CD14-positive monocyte (primary cell): ENCODE results near the gene NR4A1. TPM values are rescaled to one million over a fixed set of nuclear protein-coding genes. Genes with fewer than 3 reads are reported as not detected.

ENCODE experiments used
- DNase-seq, 3 donors: peaks; one replicate each; pipeline ENCODE4 v3.0.0-alpha.2; 2011 to 2022
- H2AFZ ChIP-seq: 2 replicates; pipeline ENCODE4 v1.6.0; 2012; ENCODE audit warnings: mild to moderate bottlenecking, low read depth, low read length, inconsistent platforms; ENCODE audit not compliant: insufficient read depth, poor library complexity, severe bottlenecking
- H3K27ac ChIP-seq, 2 donors: 1 replicate in 1 of 2; 2 replicates in 1 of 2; pipeline ENCODE4 v1.5.1; 2012 to 2013; ENCODE audit warnings: low read length in 2 of 2, control low read depth in 1 of 2, inconsistent platforms in 1 of 2, low read depth in 1 of 2, mild to moderate bottlenecking in 1 of 2
- H3K27me3 ChIP-seq, 2 donors: one replicate each; pipeline versions ENCODE4 v1.6.0 to v1.6.1; 2011 to 2013; ENCODE audit warnings: low read length in 2 of 2; ENCODE audit not compliant: control insufficient read depth in 2 of 2, insufficient read depth in 2 of 2
- H3K36me3 ChIP-seq, 2 donors: replicated peaks in 1 of 2; 1 replicate in 1 of 2; 2 replicates in 1 of 2; pipeline versions ENCODE4 v1.5.1 to v1.6.1; 2012 to 2013; ENCODE audit warnings: low read length in 2 of 2, control low read depth in 1 of 2, inconsistent platforms in 1 of 2, mild to moderate bottlenecking in 1 of 2; ENCODE audit not compliant: insufficient read depth in 2 of 2, control insufficient read depth in 1 of 2
- H3K4me1 ChIP-seq, 2 donors: 1 replicate in 1 of 2; 2 replicates in 1 of 2; pipeline versions ENCODE4 v1.5.1 to v1.6.1; 2012 to 2013; ENCODE audit warnings: low read length in 2 of 2, control low read depth in 1 of 2, inconsistent platforms in 1 of 2, mild to moderate bottlenecking in 1 of 2, moderate library complexity in 1 of 2; ENCODE audit not compliant: insufficient read depth in 2 of 2, control insufficient read depth in 1 of 2
- H3K4me2 ChIP-seq: replicated peaks from 2 replicates; pipeline ENCODE3; 2012; ENCODE audit warnings: low read length, moderate library complexity, mild to moderate bottlenecking; ENCODE audit not compliant: poor library complexity, severe bottlenecking; ENCODE audit errors: extremely low read depth
- H3K4me3 ChIP-seq, 3 experiments: fragments of 200-600 bp in 1 of 3; sonication (generic) in 1 of 3; replicated peaks in 1 of 3; 1 replicate in 2 of 3; 2 replicates in 1 of 3; pipeline ENCODE4 v1.5.1; 2011 to 2013; ENCODE audit warnings: low read length in 3 of 3, mild to moderate bottlenecking in 3 of 3, control low read depth in 2 of 3, low read depth in 2 of 3, inconsistent platforms in 1 of 3, moderate library complexity in 1 of 3
- H3K79me2 ChIP-seq: 2 replicates; pipeline ENCODE4 v1.6.0; 2012; ENCODE audit warnings: mild to moderate bottlenecking, control low read depth, inconsistent platforms, low read length, moderate library complexity; ENCODE audit not compliant: insufficient read depth
- H3K9ac ChIP-seq: 2 replicates; pipeline ENCODE4 v1.6.0; 2017; ENCODE audit warnings: low read length, mild to moderate bottlenecking; ENCODE audit not compliant: insufficient read depth, poor library complexity, severe bottlenecking
- H3K9me3 ChIP-seq, 2 donors: replicated peaks in 1 of 2; 1 replicate in 1 of 2; 2 replicates in 1 of 2; pipeline versions ENCODE4 v1.5.1 to v1.6.1; 2012 to 2013; ENCODE audit warnings: low read length in 2 of 2, control low read depth in 1 of 2; ENCODE audit not compliant: control insufficient read depth in 1 of 2, insufficient read depth in 1 of 2
- H4K20me1 ChIP-seq: 2 replicates; pipeline ENCODE4 v1.6.0; 2012; ENCODE audit warnings: mild to moderate bottlenecking, low read length, control low read depth, moderate library complexity; ENCODE audit not compliant: insufficient read depth
- H3K27ac Mint-ChIP-seq, 7 donors: one replicate each; pipeline ENCODE4 v1.8.0; 2020; ENCODE audit warnings: mild to moderate bottlenecking in 7 of 7, mixed read lengths in 7 of 7, moderate library complexity in 6 of 7, inconsistent platforms in 2 of 7
- H3K27me3 Mint-ChIP-seq, 3 donors: one replicate each; pipeline ENCODE4 v1.8.0; 2021 to 2022; ENCODE audit warnings: low read depth in 3 of 3, mild to moderate bottlenecking in 3 of 3, mixed read lengths in 3 of 3, moderate library complexity in 3 of 3, inconsistent platforms in 1 of 3
- H3K36me3 Mint-ChIP-seq, 2 donors: one replicate each; pipeline ENCODE4 v1.8.0; 2020; ENCODE audit warnings: mixed read lengths in 2 of 2, inconsistent platforms in 1 of 2, mild to moderate bottlenecking in 1 of 2
- H3K4me1 Mint-ChIP-seq: one replicate; pipeline ENCODE4 v1.8.0; 2020; ENCODE audit warnings: mild to moderate bottlenecking, mixed read lengths
- H3K4me3 Mint-ChIP-seq, 2 donors: one replicate each; pipeline ENCODE4 v1.8.0; 2020; ENCODE audit warnings: mild to moderate bottlenecking in 2 of 2, mixed read lengths in 2 of 2, moderate library complexity in 1 of 2
- H3K9me3 Mint-ChIP-seq, 7 donors: one replicate each; pipeline ENCODE4 v1.8.0; 2020 to 2022; ENCODE audit warnings: mixed read lengths in 7 of 7, mild to moderate bottlenecking in 6 of 7, moderate library complexity in 6 of 7, inconsistent platforms in 2 of 7
- CTCF ChIP-seq: fragments of 200-600 bp; IDR thresholded peaks from one replicate; pipeline ENCODE4 v1.8.0; 2022; ENCODE audit warnings: antibody characterized with exemption, mild to moderate bottlenecking
- WGBS: methylation state at CpG from one replicate; pipeline ENCODE4 v1.1.5; 2013; ENCODE audit warnings: missing lambda C conversion rate; ENCODE audit not compliant: insufficient coverage; 5-methylcytosine and 5-hydroxymethylcytosine counted together
- intact Hi-C, 2 donors: fragments of 100-400 bp; cut with micrococcal nuclease; formaldehyde crosslinking; loops; one replicate each; pipeline versions ENCODE4 v1.15.0 to v1.15.1; 2023
- polyA plus RNA-seq, 3 donors: library from polyadenylated mRNA; depleted of rRNA in 1 of 3; unstranded in 2 of 3; stranded (reverse) in 1 of 3; fragments of 300-500 nt in 2 of 3; fragments of >200 nt in 1 of 3; fragmentation: Illumina TruSeq in 2 of 3; gene quantifications; 1 replicate in 2 of 3; 2 replicates in 1 of 3; pipeline ENCODE4 v1.2.3, GENCODE V29; 2012 to 2021

The NR4A1 gene
- polyA plus RNA-seq, 3 donors: 10.1 to 1,297 (median 41.4) TPM

- peaks cover 7 to 18% (median 12%) of the 10 kb centered on the region in 3 donors for H3K27me3 Mint-ChIP-seq
- Histone ChIP-seq H4K20me1 (peaks cover 4% of the 10 kb centered on the region), H3K4me3 (no peak overlapping the region), H3K4me1 (peaks cover 15 to 18% of the 10 kb centered on the region in 2 donors), H3K9ac (no peak overlapping the region), H3K9me3 (no peaks in the 10 kb centered on the region), H3K36me3 (peaks cover 6 to 10% of the 10 kb centered on the region in 2 donors), H3K27ac (no peak overlapping the region), H3K79me2 (no peaks in the 10 kb centered on the region), H3K27me3 (no peaks in the 10 kb centered on the region), H2AFZ (no peak overlapping the region), H3K4me2 (no peak overlapping the region)
- H3K4me1 Mint-ChIP-seq: peaks cover 18% of the 10 kb centered on the region
- intact Hi-C loops: loop anchor here (1.0 kb wide), 4 partner anchors 13 to 59 kb away; no protein-coding TSS in a partner anchor
- no CpG with 5 or more reads among the region's 2 CpGs for WGBS
- TF ChIP-seq CTCF: peak; percentile 63
- no peak overlapping the region for H3K4me3 Mint-ChIP-seq
- no peak for DNase-seq
- peaks cover 7 to 8% of the 10 kb centered on the region in 2 donors for H3K36me3 Mint-ChIP-seq
- H3K27ac Mint-ChIP-seq: no peak overlapping the region
- H3K9me3 Mint-ChIP-seq: peaks cover 0 to 1% (median 0%) of the 10 kb centered on the region in 7 donors
These were observed 32.4 kb downstream of the NR4A1 start for GRCh38 chr12:52083638-52083996.

GRCh38 chr12:52084491-52085231 is 33.4 kb downstream of the NR4A1 start:
- no peak overlapping the region for H3K4me3 ChIP-seq
- Mint-ChIP-seq H3K36me3 (no peaks in the 10 kb centered on the region), H3K27me3 (peaks cover 11 to 26% (median 20%) of the 10 kb centered on the region in 3 donors), H3K27ac (no peak overlapping the region), H3K4me3 (no peak overlapping the region), H3K4me1 (peaks cover 18% of the 10 kb centered on the region), H3K9me3 (peaks cover 0 to 1% (median 0%) of the 10 kb centered on the region in 7 donors)
- H3K9ac ChIP-seq: no peak overlapping the region
- intact Hi-C loops: loop anchor here in 1 of 2 donors (5.0 kb wide), 1 partner anchor 38 kb away; no protein-coding TSS in a partner anchor
- H3K9me3 ChIP-seq: no peaks in the 10 kb centered on the region
- WGBS: 94% methylated on average over 9 of the region's 9 CpGs
- H4K20me1 ChIP-seq: no peaks in the 10 kb centered on the region
- TF ChIP-seq CTCF: no peak
- H3K27me3 ChIP-seq: peaks cover 0 to 3% of the 10 kb centered on the region in 2 donors
- no peak overlapping the region for H2AFZ ChIP-seq
- no peak overlapping the region for H3K27ac ChIP-seq
- no peak for DNase-seq
- H3K4me2 ChIP-seq: no peak overlapping the region
- peaks cover 15 to 18% of the 10 kb centered on the region in 2 donors for H3K4me1 ChIP-seq
- H3K36me3 ChIP-seq: peaks cover 0 to under 1% of the 10 kb centered on the region in 2 donors
- H3K79me2 ChIP-seq: no peaks in the 10 kb centered on the region
